GM12878 (cell line): ENCODE results near the gene MAP4K4. TPM values are rescaled to one million over a fixed set of nuclear protein-coding genes. Genes with fewer than 3 reads are reported as not detected.
A peak's percentile ranks its signal among the peaks of the same experiment; 100 is the strongest.

ENCODE experiments used
- CBX5 ChIP-seq: sonication (generic); IDR thresholded peaks from 2 replicates; pipeline ENCODE4 v1.6.1; 2016; ENCODE audit warnings: low read depth, moderate library complexity, mild to moderate bottlenecking, inconsistent platforms
- DPF2 ChIP-seq: fragments of 450-650 bp; IDR thresholded peaks from 2 replicates; pipeline ENCODE4 v1.6.1; 2017; ENCODE audit warnings: mild to moderate bottlenecking
- EED ChIP-seq: sonication (generic); IDR thresholded peaks from 2 replicates; pipeline ENCODE4 v1.6.1; 2016; ENCODE audit warnings: antibody characterized with exemption, low read depth
- EP300 ChIP-seq, 2 experiments: fragments of 150-350 bp in 1 of 2; IDR thresholded peaks; 2 replicates each; pipeline ENCODE4 v1.6.1; 2011 to 2012; ENCODE audit warnings: low read depth in 2 of 2, low read length in 2 of 2, borderline replicate concordance in 1 of 2, improper control_type of control experiment in 1 of 2, inconsistent platforms in 1 of 2; ENCODE audit not compliant: control insufficient read depth in 1 of 2
- GATAD2B ChIP-seq: fragments of 450-650 bp; conservative IDR thresholded peaks from 2 replicates; pipeline ENCODE4 v1.6.1; 2017; ENCODE audit warnings: low read depth, mild to moderate bottlenecking, moderate library complexity
- IRF4 ChIP-seq: IDR thresholded peaks from 2 replicates; pipeline ENCODE4 v1.6.1; 2011; ENCODE audit warnings: low read depth, low read length
- KDM1A ChIP-seq: fragments of 200-600 bp; sonication (generic); IDR thresholded peaks from 2 replicates; pipeline ENCODE4 v1.6.1; 2016; ENCODE audit warnings: borderline replicate concordance
- MEF2A ChIP-seq: IDR thresholded peaks from 2 replicates; pipeline ENCODE4 v1.6.1; 2011; ENCODE audit warnings: low read depth, mild to moderate bottlenecking, low read length, moderate library complexity; ENCODE audit not compliant: insufficient read depth
- MEF2B ChIP-seq: fragments of 450-650 bp; IDR thresholded peaks from 2 replicates; pipeline ENCODE4 v1.6.1; 2018; ENCODE audit warnings: mild to moderate bottlenecking, moderate library complexity; ENCODE audit not compliant: partially characterized antibody, poor library complexity, severe bottlenecking
- NFIC ChIP-seq: IDR thresholded peaks from 2 replicates; pipeline ENCODE4 v1.6.1; 2012; ENCODE audit warnings: low read depth, mild to moderate bottlenecking, inconsistent platforms, low read length, moderate library complexity
- PBX3 ChIP-seq: IDR thresholded peaks from 2 replicates; pipeline ENCODE4 v1.6.1; 2011; ENCODE audit warnings: mild to moderate bottlenecking, low read depth, low read length, moderate library complexity; ENCODE audit not compliant: insufficient replicate concordance
- PKNOX1 ChIP-seq: fragments of 450-650 bp; IDR thresholded peaks from 2 replicates; pipeline ENCODE4 v1.6.1; 2016; ENCODE audit warnings: mild to moderate bottlenecking
- POU2F2 ChIP-seq: IDR thresholded peaks from 3 replicates; pipeline ENCODE4 v1.6.1; 2011; ENCODE audit warnings: low read depth, mild to moderate bottlenecking, low read length, borderline replicate concordance
- RAD51 ChIP-seq: fragments of 450-650 bp; IDR thresholded peaks from 2 replicates; pipeline ENCODE4 v1.6.1; 2016; ENCODE audit warnings: moderate library complexity, mild to moderate bottlenecking, inconsistent platforms
- SKIL ChIP-seq: fragments of 450-650 bp; IDR thresholded peaks from 2 replicates; pipeline ENCODE4 v1.6.1; 2017; ENCODE audit warnings: mild to moderate bottlenecking, low read depth, inconsistent platforms; ENCODE audit not compliant: poor library complexity, severe bottlenecking
- STAT1 ChIP-seq: fragments of 450-650 bp; conservative IDR thresholded peaks from 2 replicates; pipeline ENCODE4 v1.6.1; 2014; ENCODE audit warnings: antibody characterized with exemption, mild to moderate bottlenecking
- USF2 ChIP-seq: IDR thresholded peaks from 2 replicates; pipeline ENCODE4 v1.6.1; 2011; ENCODE audit warnings: low read depth, low read length, improper control_type of control experiment, borderline replicate concordance
- ZNF217 ChIP-seq: fragments of 450-650 bp; IDR thresholded peaks from 2 replicates; pipeline ENCODE4 v1.6.1; 2017; ENCODE audit warnings: antibody characterized with exemption, mild to moderate bottlenecking
- polyA plus RNA-seq, 11 experiments: library from polyadenylated mRNA; depleted of rRNA in 4 of 11; unstranded in 6 of 11; stranded (reverse) in 5 of 11; fragments of >200 nt; fragmentation: Nextera tagmentation in 4 of 11; fragmentation: Illumina TruSeq in 1 of 11; extraction: Ambion mirVana in 4 of 11; extraction: Trizol in 1 of 11; gene quantifications; 1 replicate in 1 of 11; 2 replicates in 10 of 11; pipeline versions ENCODE4 v1.2.1 to v1.2.3, GENCODE V29; 2011 to 2016; ENCODE audit warnings: inconsistent platforms in 2 of 11, missing spikeins in 2 of 11, low read depth in 1 of 11
- total RNA-seq, 4 experiments: library from RNA; depleted of rRNA in 3 of 4; stranded (reverse); fragments of >200 nt in 3 of 4; fragmentation: Illumina TruSeq in 1 of 4; extraction: Trizol in 1 of 4; gene quantifications; 2 replicates each; pipeline versions ENCODE4 v1.2.1 to v1.2.3, GENCODE V29; 2013 to 2021
- TF ChIP-seq, protein P1 (sequence below): IDR thresholded peaks from 2 replicates; pipeline ENCODE4 v1.6.1; 2012; ENCODE audit warnings: mild to moderate bottlenecking, low read depth, low read length

MAP4K4 gene
- total and polyA plus RNA-seq, 10 of the 15 experiments (the other 5 are each of a cell fraction or from before 2014, with no cell fraction given): 1.9 to 50.4 (median 9.7) TPM

GRCh38 chr2:101751875-101752619 lies 54.5 kb downstream of the MAP4K4 start (continued):
- TF ChIP-seq USF2: peak; percentile 30
- TF ChIP-seq MEF2A: no peak
- TF ChIP-seq RAD51: peak; percentile 86
- peak; percentile 94; the same call in 1 of the 2 replicates for TF ChIP-seq DPF2
- peak; percentile 92 to 95; a peak in 3 of 4 replicates for TF ChIP-seq EP300 (IDR thresholded peaks at IDR 0.05; ENCODE audit: borderline replicate concordance in 1 of 2, control insufficient read depth in 1 of 2, low read depth in 2 of 2, low read length in 2 of 2)
- TF ChIP-seq SKIL: peak; percentile 73
- peak; percentile 71; the same call in 1 of the 2 replicates for TF ChIP-seq EED
- TF ChIP-seq MEF2B: peak; percentile 89
- 0 out of 3 replicates have a peak, but pooled peaks have one; percentile 8 for TF ChIP-seq POU2F2
- peak; percentile 61; the same call in 1 of the 2 replicates for TF ChIP-seq CBX5
- TF ChIP-seq STAT1: no peak
- TF ChIP-seq, protein P1, sequence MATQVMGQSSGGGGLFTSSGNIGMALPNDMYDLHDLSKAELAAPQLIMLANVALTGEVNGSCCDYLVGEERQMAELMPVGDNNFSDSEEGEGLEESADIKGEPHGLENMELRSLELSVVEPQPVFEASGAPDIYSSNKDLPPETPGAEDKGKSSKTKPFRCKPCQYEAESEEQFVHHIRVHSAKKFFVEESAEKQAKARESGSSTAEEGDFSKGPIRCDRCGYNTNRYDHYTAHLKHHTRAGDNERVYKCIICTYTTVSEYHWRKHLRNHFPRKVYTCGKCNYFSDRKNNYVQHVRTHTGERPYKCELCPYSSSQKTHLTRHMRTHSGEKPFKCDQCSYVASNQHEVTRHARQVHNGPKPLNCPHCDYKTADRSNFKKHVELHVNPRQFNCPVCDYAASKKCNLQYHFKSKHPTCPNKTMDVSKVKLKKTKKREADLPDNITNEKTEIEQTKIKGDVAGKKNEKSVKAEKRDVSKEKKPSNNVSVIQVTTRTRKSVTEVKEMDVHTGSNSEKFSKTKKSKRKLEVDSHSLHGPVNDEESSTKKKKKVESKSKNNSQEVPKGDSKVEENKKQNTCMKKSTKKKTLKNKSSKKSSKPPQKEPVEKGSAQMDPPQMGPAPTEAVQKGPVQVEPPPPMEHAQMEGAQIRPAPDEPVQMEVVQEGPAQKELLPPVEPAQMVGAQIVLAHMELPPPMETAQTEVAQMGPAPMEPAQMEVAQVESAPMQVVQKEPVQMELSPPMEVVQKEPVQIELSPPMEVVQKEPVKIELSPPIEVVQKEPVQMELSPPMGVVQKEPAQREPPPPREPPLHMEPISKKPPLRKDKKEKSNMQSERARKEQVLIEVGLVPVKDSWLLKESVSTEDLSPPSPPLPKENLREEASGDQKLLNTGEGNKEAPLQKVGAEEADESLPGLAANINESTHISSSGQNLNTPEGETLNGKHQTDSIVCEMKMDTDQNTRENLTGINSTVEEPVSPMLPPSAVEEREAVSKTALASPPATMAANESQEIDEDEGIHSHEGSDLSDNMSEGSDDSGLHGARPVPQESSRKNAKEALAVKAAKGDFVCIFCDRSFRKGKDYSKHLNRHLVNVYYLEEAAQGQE: no peak
- peak; percentile 34; the same call in 1 of the 2 replicates for TF ChIP-seq NFIC
- TF ChIP-seq ZNF217: peak; percentile 23; the same call in 1 of the 2 replicates
- no peak for TF ChIP-seq KDM1A
- peak; percentile 93 for TF ChIP-seq PKNOX1
- peak; percentile 80 for TF ChIP-seq PBX3
- peak; percentile 65 for TF ChIP-seq IRF4
- peak; percentile 90 for TF ChIP-seq GATAD2B
